Measurements from ENCODE around the gene UBE2E2.
A peak's percentile ranks its signal among the peaks of the same experiment; 100 is the strongest.

Gene UBE2E2

DNA sequence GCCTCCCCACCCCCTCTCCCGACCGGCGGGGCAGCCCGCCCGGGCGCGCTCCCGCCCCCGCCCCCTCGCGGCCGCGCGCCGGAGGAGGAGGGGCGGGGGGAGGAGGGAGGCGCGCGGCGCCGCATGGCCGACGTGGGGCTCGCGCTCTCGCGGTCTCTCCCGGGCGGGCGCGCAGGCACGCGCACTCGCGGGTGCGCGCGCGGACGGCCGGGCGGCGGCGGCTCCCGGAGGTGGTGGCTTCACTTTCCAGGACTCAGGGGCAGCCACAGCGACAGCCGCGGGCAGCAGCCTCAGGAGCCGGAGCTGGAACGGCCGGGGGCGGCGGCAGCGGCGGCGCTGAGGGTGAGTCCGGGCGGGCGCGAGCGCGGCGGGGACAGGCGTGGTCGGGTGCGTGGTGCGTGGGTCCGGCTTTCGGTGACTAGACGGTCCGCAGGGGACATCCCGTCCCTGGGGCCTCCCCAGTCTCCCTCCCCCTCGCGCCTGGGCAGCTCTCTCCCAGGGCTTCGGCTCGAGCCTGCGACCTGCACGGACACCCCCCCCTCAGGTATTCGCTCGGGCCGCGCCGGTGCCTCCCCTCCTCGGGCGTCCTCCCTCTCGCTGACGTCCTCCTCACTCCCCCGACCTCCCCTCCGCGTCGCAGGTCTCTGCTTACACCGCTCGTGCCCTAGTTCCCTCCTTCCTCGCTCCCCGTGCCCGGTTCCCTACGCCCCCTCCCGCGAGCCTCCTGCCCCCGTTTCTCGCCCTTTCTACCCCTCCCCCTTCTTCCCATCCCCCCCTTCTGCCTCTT lies at the start of gene UBE2E2:
Gene UBE2E2, plus strand, starts transcription at position 407 of the 787 bp plus-strand sequence.
- no peak for TF ChIP-seq CTCF (IDR thresholded peaks at IDR 0.05; ENCODE audit: insufficient read depth, low read depth, low read length, missing control alignments)
- peak; percentile 73 for DNase-seq (ENCODE audit: low read depth)
- peak within 1 kb of the TSS; percentile 74 for H3K4me3 ChIP-seq (ENCODE audit: low read length)

DNA sequence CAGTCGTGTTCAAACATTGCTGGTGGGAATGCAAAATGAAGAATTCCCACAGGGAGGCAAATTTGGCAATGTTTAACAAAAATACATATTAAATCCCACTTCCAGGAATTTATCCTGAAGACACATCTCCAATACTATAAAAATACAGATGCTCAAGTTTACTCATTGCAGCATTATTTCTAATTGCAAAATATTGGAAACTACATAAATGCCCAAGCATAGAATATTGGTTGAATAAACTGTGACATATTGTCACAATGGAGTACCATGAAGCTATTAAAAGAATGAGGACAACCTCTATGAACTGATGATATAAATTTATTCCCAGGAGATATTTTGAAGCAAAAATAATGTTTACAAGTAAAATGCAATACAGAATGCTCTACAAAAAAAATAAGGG lies 49.7 kb upstream of the UBE2E2 start:
- no peak for TF ChIP-seq CTCF (IDR thresholded peaks at IDR 0.05; ENCODE audit: insufficient read depth, low read depth, low read length, missing control alignments)
- DNase-seq (ENCODE audit: low read depth) = no peak
- H3K4me3 ChIP-seq (ENCODE audit: low read length) = no peak overlapping the region

- DNase-seq (ENCODE audit: low read depth) = no peak
- no peak for TF ChIP-seq CTCF (IDR thresholded peaks at IDR 0.05; ENCODE audit: insufficient read depth, low read depth, low read length, missing control alignments)
- H3K4me3 ChIP-seq (ENCODE audit: low read length) = no peak overlapping the region
Measured at GRCh38 chr3:23157331-23157730, 45.8 kb upstream of the UBE2E2 start.

DNA sequence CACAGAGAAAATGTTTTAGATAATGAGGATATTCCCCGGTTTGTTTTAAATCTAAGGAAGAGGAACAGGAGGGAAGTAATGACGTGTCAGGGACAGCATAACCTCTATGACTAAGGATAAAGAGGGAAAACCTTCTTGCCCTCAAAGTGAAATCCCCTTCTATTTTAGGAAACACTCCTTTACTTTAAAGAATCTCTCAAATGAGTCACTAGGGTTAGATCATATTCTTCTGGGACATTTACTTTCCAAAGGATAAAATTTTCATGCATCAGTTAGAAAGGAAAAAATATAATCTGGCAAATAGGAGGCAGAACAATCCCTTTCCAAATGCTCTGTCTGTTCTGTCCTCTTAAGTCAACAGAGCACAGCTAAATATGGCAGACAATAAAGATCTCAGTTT lies 43.2 kb upstream of the UBE2E2 start:
- no peak overlapping the region for H3K4me3 ChIP-seq (ENCODE audit: low read length)
- no peak for TF ChIP-seq CTCF (IDR thresholded peaks at IDR 0.05; ENCODE audit: insufficient read depth, low read depth, low read length, missing control alignments)
- DNase-seq (ENCODE audit: low read depth) = peak; percentile 80

- TF ChIP-seq CTCF (IDR thresholded peaks at IDR 0.05; ENCODE audit: insufficient read depth, low read depth, low read length, missing control alignments) = no peak
- no peak overlapping the region for H3K4me3 ChIP-seq (ENCODE audit: low read length)
- DNase-seq (ENCODE audit: low read depth) = no peak
Measured at GRCh38 chr3:23161308-23161707, 41.8 kb upstream of the UBE2E2 start.

- H3K4me3 ChIP-seq (ENCODE audit: low read length) = no peak overlapping the region
- TF ChIP-seq CTCF (IDR thresholded peaks at IDR 0.05; ENCODE audit: insufficient read depth, low read depth, low read length, missing control alignments) = no peak
- DNase-seq (ENCODE audit: low read depth) = peak; percentile 56
Measured at GRCh38 chr3:23161896-23162570, 41.1 kb upstream of the UBE2E2 start.
